ENCODE measurements around the gene MNT. TPM values are rescaled to one million over a fixed set of nuclear protein-coding genes. Genes with fewer than 3 reads are reported as not detected.

Gene MNT
- total and polyA plus RNA-seq, 9 of the 15 experiments (the other 6 are each of a cell fraction or from before 2014, with no cell fraction given), result 0.18 to 23.8 (median 5.3) TPM

DNA sequence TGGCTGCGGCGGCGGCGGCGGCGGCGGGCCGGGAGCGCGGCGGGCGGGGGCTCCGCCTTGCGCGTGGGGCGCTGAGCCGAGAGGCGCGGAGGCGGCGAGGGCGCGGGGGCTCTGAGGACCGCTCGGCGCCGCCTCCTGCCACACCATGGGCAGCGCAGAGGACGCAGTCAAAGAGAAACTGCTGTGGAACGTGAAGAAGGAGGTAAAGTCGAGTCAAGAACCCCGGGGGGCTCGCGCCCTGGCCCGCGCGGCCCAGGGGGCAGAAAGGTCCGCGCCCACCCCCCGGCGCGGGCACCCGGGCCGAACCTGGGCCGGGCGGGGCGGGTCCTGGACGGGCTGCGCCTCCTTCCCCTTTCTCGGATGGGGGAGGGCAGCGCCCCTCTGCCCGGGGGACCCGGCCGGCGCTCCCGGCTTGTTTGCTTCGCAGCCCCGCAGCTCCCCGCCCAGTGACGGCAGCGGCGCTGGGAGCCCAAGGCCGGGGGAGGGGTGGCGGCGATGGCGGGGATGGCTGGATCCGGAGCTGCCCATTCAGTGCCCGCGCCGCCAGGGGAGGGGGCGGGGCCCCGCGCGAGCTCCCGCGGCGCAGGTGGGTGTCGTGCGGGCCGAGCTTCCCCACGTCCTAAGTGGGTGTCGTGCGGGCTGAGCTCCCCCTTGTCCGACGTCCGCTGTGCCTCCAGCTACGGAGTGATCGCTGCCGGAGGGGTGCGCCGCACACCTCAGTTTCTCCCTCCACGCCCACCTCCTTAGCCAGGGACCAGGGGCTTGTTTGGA is 63.1 kb downstream of the MNT start (continued):
- TF ChIP-seq, protein P1, sequence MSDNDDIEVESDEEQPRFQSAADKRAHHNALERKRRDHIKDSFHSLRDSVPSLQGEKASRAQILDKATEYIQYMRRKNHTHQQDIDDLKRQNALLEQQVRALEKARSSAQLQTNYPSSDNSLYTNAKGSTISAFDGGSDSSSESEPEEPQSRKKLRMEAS (CRISPR knock-in tag; IDR thresholded peaks at IDR 0.05), result 0 out of 2 replicates have a peak, but pooled peaks have one; percentile 13
- TF ChIP-seq PHF21A (IDR thresholded peaks at IDR 0.05; ENCODE audit: borderline replicate concordance, low read depth) (no peak), NUFIP1 (IDR thresholded peaks at IDR 0.05; ENCODE audit: partially characterized antibody) (no peak), NRF1 (conservative IDR thresholded peaks at IDR 0.05 in 1 of 2, IDR thresholded peaks at IDR 0.05 in 1 of 2) (peak; percentile 28 to 41; a peak in 3 of 4 replicates), RBFOX2 (IDR thresholded peaks at IDR 0.05; ENCODE audit: low read depth, low read length) (no peak; the same call in 1 of the 2 replicates), STAT5B (CRISPR knock-in tag; IDR thresholded peaks at IDR 0.05) (no peak), HNRNPL (IDR thresholded peaks at IDR 0.05; ENCODE audit: low read depth, low read length) (peak; percentile 68; the same call in 1 of the 2 replicates), KDM5B (IDR thresholded peaks at IDR 0.05; ENCODE audit: insufficient replicate concordance, low read depth, low read length) (no peak), TAF9B (IDR thresholded peaks at IDR 0.05; ENCODE audit: partially characterized antibody) (no peak), CXXC5 (CRISPR knock-in tag; IDR thresholded peaks at IDR 0.05) (0 out of 2 replicates have a peak, but pooled peaks have one; percentile 7), ZNF76 (CRISPR knock-in tag; IDR thresholded peaks at IDR 0.05; ENCODE audit: borderline replicate concordance) (no peak), SRSF1 (IDR thresholded peaks at IDR 0.05; ENCODE audit: low read depth, low read length) (no peak), ZNF354B (CRISPR knock-in tag; IDR thresholded peaks at IDR 0.05) (no peak), RBM14 (IDR thresholded peaks at IDR 0.05; ENCODE audit: borderline replicate concordance, insufficient read depth, low read depth, low read length) (no peak), ZNF586 (CRISPR knock-in tag; conservative IDR thresholded peaks at IDR 0.05) (no peak), ZNF584 (CRISPR knock-in tag; IDR thresholded peaks at IDR 0.05; ENCODE audit: low read depth) (no peak), HMGN3 (IDR thresholded peaks at IDR 0.05; ENCODE audit: borderline replicate concordance, extremely low read depth, insufficient read length, low read depth, low read length) (peak; percentile 7), EZH2 (IDR thresholded peaks at IDR 0.05; ENCODE audit: borderline replicate concordance, low read depth, low read length) (no peak), ZBTB7A (IDR thresholded peaks at IDR 0.05; ENCODE audit: borderline replicate concordance, control insufficient read depth, low read depth, low read length) (no peak; the same call in 1 of the 2 replicates)
- TF ChIP-seq, protein P2, sequence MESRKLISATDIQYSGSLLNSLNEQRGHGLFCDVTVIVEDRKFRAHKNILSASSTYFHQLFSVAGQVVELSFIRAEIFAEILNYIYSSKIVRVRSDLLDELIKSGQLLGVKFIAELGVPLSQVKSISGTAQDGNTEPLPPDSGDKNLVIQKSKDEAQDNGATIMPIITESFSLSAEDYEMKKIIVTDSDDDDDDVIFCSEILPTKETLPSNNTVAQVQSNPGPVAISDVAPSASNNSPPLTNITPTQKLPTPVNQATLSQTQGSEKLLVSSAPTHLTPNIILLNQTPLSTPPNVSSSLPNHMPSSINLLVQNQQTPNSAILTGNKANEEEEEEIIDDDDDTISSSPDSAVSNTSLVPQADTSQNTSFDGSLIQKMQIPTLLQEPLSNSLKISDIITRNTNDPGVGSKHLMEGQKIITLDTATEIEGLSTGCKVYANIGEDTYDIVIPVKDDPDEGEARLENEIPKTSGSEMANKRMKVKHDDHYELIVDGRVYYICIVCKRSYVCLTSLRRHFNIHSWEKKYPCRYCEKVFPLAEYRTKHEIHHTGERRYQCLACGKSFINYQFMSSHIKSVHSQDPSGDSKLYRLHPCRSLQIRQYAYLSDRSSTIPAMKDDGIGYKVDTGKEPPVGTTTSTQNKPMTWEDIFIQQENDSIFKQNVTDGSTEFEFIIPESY (CRISPR knock-in tag; IDR thresholded peaks at IDR 0.05), result no peak
- TF ChIP-seq, protein P3, sequence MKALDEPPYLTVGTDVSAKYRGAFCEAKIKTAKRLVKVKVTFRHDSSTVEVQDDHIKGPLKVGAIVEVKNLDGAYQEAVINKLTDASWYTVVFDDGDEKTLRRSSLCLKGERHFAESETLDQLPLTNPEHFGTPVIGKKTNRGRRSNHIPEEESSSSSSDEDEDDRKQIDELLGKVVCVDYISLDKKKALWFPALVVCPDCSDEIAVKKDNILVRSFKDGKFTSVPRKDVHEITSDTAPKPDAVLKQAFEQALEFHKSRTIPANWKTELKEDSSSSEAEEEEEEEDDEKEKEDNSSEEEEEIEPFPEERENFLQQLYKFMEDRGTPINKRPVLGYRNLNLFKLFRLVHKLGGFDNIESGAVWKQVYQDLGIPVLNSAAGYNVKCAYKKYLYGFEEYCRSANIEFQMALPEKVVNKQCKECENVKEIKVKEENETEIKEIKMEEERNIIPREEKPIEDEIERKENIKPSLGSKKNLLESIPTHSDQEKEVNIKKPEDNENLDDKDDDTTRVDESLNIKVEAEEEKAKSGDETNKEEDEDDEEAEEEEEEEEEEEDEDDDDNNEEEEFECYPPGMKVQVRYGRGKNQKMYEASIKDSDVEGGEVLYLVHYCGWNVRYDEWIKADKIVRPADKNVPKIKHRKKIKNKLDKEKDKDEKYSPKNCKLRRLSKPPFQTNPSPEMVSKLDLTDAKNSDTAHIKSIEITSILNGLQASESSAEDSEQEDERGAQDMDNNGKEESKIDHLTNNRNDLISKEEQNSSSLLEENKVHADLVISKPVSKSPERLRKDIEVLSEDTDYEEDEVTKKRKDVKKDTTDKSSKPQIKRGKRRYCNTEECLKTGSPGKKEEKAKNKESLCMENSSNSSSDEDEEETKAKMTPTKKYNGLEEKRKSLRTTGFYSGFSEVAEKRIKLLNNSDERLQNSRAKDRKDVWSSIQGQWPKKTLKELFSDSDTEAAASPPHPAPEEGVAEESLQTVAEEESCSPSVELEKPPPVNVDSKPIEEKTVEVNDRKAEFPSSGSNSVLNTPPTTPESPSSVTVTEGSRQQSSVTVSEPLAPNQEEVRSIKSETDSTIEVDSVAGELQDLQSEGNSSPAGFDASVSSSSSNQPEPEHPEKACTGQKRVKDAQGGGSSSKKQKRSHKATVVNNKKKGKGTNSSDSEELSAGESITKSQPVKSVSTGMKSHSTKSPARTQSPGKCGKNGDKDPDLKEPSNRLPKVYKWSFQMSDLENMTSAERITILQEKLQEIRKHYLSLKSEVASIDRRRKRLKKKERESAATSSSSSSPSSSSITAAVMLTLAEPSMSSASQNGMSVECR (CRISPR knock-in tag; IDR thresholded peaks at IDR 0.05), result 0 out of 2 replicates have a peak, but pooled peaks have one; percentile 23

Measured in K562 (cell line).